ENCODE results near the gene ITGA1. TPM values are rescaled to one million over a fixed set of nuclear protein-coding genes. Genes with fewer than 3 reads are reported as not detected.

ITGA1 gene
- total and polyA plus RNA-seq, 9 donors: 4.9 to 41.2 (median 14.7) TPM

GRCh38 chr5:52898961-52899680 lies 111.4 kb downstream of the ITGA1 start:
- Histone ChIP-seq H3K27me3 (no peaks in the 10 kb centered on the region), H3K27ac (no peak overlapping the region), H3K36me3 (no peaks in the 10 kb centered on the region), H3K4me3 (no peak overlapping the region), H3K9me3 (no peaks in the 10 kb centered on the region), H3K4me1 (ENCODE audit: insufficient read depth) (no peaks in the 10 kb centered on the region)
- no peak for DNase-seq
- WGBS, 3 donors: 66 to 83% (median 78%) methylated on average over 5 of the region's 5 CpGs
- no peak for TF ChIP-seq CTCF (IDR thresholded peaks at IDR 0.05)
- TF ChIP-seq POLR2A (IDR thresholded peaks at IDR 0.05): no peak
- TF ChIP-seq EP300 (IDR thresholded peaks at IDR 0.05): no peak
- intact Hi-C loops (cut with DNase I): no loop called here

GRCh38 chr5:52903142-52903541 lies 115.4 kb downstream of the ITGA1 start:
- Histone ChIP-seq H3K4me3 (no peak overlapping the region), H3K36me3 (no peaks in the 10 kb centered on the region), H3K9me3 (no peaks in the 10 kb centered on the region), H3K4me1 (ENCODE audit: insufficient read depth) (no peaks in the 10 kb centered on the region), H3K27me3 (no peaks in the 10 kb centered on the region), H3K27ac (no peak overlapping the region)
- 41 to 61% (median 47%) methylated on average over 2 of the region's 2 CpGs for WGBS, 3 donors
- DNase-seq: no peak
- intact Hi-C loops (cut with DNase I): no loop called here
- TF ChIP-seq POLR2A (IDR thresholded peaks at IDR 0.05) (no peak), EP300 (IDR thresholded peaks at IDR 0.05) (no peak), CTCF (IDR thresholded peaks at IDR 0.05) (no peak)

GRCh38 chr5:52906343-52906742 lies 118.6 kb downstream of the ITGA1 start:
- no peak overlapping the region for H3K27ac ChIP-seq
- WGBS, 3 donors: 70 to 80% (median 76%) methylated on average over 1 of the region's 1 CpG

GRCh38 chr5:52906845-52907244 lies 119.1 kb downstream of the ITGA1 start:
- no peak for DNase-seq
- WGBS, 3 donors: 94% methylated on average over 4 of the region's 4 CpGs
- Histone ChIP-seq H3K36me3 (no peaks in the 10 kb centered on the region), H3K9me3 (no peaks in the 10 kb centered on the region), H3K27me3 (no peaks in the 10 kb centered on the region), H3K4me3 (no peak overlapping the region), H3K27ac (no peak overlapping the region), H3K4me1 (ENCODE audit: insufficient read depth) (peaks cover 2% of the 10 kb centered on the region)
- intact Hi-C loops (cut with DNase I): no loop called here
- TF ChIP-seq EP300 (IDR thresholded peaks at IDR 0.05) (no peak), POLR2A (IDR thresholded peaks at IDR 0.05) (no peak), CTCF (IDR thresholded peaks at IDR 0.05) (no peak)

More at GRCh38 chr5:52906343-52906742, 118.6 kb downstream of the ITGA1 start:
- H3K9me3 ChIP-seq: no peaks in the 10 kb centered on the region
- intact Hi-C loops (cut with DNase I): no loop called here
- H3K4me1 ChIP-seq (ENCODE audit: insufficient read depth): peaks cover 2% of the 10 kb centered on the region
- no peak for DNase-seq
- H3K4me3 ChIP-seq: no peak overlapping the region
- no peaks in the 10 kb centered on the region for H3K36me3 ChIP-seq
- TF ChIP-seq EP300 (IDR thresholded peaks at IDR 0.05) (no peak), CTCF (IDR thresholded peaks at IDR 0.05) (no peak), POLR2A (IDR thresholded peaks at IDR 0.05) (no peak)
- H3K27me3 ChIP-seq: no peaks in the 10 kb centered on the region
